ENCODE results near the gene GSTM4. TPM values are rescaled to one million over a fixed set of nuclear protein-coding genes. Genes with fewer than 3 reads are reported as not detected.

Gene GSTM4
- total RNA-seq, 1 donor from 2014 or later: 25.4 TPM

DNA sequence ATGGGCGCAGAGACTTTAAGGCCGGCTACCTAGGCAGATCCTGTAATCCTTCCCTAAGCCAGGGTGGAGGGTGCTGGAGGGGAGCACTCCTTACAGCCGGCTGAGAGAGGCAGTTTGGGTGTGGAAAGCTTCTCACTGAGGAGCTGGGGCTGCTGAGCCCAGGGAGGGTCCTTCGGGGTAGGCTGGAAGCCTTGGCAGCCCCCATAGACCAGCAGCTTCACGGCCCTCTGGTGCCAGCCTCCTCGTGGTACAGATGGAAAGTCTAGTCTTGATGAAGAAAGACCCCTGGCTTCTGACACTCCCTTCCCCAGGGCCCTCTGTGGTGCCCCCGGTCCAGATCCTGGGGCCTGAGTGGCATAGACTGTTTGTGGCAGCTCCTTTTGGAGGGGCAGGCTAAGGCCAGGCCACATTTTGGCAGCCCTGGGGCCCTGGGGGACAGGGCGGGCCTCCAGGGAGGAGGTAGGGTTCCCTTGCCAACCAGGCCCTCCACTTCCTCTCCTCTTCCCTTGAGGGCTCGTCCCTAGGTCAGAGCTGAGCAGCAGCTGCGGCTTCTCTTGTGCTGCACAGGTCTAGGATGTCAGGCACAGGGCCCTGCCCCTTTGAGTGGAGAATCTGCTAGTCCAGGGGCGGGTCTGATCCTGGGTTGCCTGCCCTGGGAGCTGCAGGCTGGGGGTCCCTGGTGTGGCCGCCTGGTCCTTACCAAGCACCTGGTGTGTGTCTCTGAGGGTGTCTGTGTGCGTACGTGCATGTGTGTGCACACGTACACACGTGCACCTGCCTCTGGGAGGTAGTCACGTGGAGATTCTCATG is 31.5 kb upstream of the GSTM4 start:
- DNase-seq (ENCODE audit: low spot score): no peak
- ATAC-seq: no peak

DNA sequence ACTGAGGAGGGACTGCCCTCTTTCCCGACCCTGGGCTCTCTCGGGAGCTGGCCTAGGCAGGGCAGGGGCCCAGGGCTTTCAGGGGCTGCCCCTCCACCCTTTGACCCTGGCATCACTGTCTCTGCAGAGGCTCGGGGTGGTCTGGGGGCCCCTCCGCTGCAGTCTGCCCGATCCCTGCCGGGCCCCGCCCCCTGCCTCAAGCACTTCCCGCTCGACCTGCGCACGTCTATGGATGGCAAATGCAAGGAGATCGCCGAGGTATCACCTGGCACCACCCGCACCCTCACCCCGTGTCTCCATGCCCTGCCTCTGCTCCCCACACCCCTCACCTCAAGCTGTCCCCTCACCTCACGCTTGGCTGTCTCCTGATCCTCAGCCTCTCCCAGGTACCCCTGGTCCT is 30.7 kb upstream of the GSTM4 start:
- ATAC-seq (no peak), DNase-seq (ENCODE audit: low spot score) (no peak)

DNA sequence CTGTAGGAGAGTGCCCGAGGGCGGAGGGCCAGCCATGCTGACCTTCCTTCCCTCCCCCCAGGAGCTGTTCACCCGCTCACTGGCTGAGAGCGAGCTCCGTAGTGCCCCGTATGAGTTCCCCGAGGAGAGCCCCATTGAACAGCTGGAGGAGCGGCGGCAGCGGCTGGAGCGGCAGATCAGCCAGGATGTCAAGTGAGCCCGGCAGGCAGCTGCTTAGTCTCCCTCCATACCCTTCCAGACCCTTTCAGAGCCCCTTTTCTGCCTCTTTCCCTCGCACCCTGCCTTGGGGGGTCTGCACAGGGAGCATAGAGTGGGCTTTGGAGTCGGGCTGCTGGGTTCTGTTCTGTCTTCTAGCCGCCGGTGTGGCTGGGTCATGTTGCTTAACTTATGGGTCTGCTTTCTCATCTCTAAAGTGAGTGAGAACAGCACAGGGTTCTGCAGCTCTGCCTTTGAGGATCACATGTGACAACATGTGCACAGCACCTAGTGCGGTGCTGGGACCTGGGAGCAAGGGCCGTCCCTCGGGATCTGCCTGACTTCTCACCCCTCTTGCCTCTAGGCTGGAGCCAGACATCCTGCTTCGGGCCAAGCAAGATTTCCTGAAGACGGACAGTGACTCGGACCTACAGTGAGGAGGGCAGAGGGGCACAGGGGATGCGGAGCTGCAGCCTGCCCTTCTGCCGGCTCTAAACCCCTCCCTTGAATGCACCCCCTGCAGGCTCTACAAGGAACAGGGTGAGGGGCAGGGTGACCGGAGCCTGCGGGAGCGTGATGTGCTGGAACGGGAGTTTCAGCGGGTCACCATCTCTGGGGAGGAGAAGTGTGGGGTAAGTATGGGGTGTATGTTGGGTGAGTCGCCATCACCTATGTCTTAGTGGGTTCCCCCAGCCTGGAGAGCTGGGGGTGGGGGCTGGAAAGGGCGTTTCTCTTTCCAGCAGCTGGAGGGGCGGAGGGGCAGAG is 30.0 kb upstream of the GSTM4 start:
- DNase-seq (ENCODE audit: low spot score): no peak
- no peak for ATAC-seq

DNA sequence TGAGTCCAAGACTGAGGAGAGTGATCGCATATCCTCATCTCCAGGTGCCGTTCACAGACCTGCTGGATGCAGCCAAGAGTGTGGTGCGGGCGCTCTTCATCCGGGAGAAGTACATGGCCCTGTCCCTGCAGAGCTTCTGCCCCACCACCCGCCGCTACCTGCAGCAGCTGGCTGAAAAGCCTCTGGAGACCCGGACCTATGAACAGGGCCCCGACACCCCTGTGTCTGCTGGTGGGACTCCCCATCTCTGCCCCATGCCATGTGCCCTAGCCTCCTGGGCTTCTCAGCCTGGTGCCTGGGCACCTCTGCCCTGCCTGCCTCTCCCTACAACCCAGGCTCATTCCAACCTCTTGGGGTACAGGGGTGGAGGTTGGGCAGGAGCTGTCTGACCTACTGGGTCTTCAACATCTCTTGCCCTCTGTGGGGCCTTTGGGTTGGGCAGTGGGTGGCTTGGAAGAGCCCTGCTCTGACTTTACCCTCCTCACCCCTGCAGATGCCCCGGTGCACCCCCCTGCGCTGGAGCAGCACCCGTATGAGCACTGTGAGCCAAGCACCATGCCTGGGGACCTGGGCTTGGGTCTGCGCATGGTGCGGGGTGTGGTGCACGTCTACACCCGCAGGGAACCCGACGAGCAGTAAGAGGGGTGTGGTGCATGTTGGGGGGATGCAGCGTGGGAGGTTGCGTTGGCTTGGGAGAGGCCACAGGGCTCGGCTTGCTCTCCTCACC is 29.1 kb upstream of the GSTM4 start:
- ATAC-seq: no peak
- no peak for DNase-seq (ENCODE audit: low spot score)

DNA sequence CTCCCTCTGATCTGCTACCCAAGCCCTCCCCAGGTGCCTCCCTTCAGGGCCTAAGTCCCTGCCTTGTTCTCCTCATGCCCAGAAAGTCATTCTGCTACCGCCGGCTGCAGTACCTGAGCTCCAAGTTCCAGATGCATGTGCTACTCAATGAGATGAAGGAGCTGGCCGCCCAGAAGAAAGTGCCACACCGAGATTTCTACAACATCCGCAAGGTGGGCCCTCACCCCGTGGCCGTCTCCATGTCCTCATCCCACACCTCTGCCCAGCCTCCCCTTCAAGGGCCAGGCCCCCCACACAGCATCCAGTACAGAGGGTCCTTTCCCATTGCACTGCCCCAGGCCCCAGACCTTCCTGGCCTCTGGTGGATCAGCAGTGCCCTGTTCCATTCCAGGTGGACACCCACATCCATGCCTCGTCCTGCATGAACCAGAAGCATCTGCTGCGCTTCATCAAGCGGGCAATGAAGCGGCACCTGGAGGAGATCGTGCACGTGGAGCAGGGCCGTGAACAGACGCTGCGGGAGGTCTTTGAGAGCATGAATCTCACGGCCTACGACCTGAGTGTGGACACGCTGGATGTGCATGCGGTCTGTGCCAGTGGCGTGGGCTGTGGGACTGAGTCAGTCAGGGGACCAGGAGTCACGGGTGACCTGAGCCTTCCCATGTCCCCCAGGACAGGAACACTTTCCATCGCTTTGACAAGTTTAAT is 28.1 kb upstream of the GSTM4 start:
- ATAC-seq: no peak
- no peak for DNase-seq (ENCODE audit: low spot score)

DNA sequence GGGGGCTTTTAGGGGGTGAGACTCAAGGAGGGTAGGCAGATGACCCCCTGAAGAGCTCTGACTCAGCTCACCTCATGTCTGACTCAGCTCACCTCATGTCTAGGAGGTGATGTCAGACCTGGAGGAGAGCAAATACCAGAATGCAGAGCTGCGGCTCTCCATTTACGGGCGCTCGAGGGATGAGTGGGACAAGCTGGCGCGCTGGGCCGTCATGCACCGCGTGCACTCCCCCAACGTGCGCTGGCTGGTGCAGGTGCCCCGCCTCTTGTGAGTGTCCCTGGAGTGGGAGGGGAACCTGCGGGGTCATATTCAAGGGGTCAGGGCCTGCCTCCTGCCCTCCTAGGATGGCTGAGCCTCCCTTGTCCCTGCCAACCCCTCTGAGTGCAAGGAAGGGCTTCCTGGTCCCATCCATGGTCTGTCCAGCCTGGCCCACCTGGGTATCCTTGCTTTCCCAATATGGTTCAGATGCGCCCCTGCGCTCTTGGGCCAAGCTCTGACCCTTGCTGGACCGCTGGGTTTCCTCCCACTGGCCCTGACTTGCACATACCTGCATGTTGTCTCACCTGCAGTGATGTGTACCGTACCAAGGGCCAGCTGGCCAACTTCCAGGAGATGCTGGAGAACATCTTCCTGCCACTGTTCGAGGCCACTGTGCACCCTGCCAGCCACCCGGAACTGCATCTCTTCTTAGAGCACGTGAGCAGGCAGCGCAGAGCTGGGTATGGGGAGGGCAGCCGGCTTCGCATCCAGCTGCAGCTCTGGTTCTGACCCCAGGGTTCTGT is 27.2 kb upstream of the GSTM4 start:
- DNase-seq (ENCODE audit: low spot score): no peak
- peak; percentile 10 for ATAC-seq

DNA sequence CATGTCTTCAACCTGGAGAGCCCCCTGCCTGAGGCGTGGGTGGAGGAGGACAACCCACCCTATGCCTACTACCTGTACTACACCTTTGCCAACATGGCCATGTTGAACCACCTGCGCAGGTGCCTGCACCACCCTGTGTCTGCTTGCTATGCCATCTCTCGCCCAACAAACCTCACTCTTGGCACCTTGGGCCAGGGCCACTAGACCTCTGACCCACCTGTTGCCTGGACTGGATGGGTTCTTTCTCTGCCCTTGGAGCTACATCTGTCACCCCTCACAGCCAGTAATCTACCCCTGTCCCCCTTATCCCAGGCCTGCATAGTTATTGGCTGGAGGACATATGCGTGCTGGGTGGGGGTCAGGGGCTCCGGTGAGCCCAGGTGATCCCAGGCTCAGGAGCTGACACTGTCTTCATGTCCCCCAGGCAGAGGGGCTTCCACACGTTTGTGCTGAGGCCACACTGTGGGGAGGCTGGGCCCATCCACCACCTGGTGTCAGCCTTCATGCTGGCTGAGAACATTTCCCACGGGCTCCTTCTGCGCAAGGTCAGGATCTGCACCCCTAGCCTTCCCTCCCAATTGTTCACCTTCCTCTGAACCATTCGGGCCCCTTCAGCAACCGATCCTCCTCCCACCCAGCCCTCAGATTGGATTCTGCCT is 26.4 kb upstream of the GSTM4 start:
- no peak for ATAC-seq
- no peak for DNase-seq (ENCODE audit: low spot score)

DNA sequence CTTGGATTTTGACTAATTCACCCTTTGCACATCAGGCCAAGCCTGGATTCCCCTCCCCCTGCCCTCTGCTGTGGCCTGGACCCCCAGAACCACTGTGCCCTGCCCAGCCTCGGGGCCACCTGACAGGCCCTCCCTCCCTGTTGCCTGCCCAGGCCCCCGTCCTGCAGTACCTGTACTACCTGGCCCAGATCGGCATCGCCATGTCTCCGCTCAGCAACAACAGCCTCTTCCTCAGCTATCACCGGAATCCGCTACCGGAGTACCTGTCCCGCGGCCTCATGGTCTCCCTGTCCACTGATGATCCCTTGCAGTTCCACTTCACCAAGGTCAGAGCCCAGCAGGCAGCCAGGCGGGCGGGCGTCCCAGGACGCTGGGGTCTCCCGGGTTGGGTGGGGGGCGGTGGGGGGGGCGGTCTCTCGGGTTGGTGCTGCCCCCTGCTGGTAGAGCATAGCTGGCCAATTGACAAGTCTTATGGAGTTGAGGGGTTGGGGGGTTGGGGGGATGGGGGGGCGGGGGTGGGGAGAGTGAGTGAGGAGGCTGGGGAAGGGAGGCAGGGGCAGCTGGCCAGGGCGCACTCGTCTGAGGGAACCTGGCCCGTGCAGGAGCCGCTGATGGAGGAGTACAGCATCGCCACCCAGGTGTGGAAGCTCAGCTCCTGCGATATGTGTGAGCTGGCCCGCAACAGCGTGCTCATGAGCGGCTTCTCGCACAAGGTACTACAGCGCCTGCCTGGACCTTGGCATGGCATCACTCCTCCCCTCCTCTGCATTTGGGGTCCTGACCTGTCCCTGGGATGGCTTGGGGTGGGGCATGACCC is 25.6 kb upstream of the GSTM4 start:
- no peak for DNase-seq (ENCODE audit: low spot score)
- ATAC-seq: peak; percentile 25

DNA sequence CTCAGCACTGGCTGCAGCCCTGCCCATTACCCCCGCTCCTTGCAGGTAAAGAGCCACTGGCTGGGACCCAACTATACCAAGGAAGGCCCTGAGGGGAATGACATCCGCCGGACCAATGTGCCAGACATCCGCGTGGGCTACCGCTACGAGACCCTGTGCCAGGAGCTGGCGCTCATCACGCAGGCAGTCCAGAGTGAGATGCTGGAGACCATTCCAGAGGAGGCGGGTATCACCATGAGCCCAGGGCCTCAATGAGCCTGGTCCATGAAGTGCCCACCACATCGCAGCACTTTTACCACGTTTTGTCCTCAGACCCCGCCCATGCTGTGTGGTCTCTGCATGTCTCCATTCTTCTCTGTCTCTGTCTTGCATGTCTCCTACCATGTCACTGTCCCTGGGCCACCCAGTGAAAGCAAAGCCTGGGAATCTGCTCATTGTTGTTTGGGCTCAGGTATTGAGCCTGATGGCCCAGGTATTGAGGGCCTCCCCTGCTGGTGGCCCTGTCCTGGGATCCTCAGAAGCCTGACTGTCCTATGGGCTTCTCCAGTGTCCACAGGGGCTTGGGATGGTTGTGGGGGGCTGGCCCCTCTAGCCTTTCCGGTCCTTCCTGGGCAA is 24.9 kb upstream of the GSTM4 start:
- DNase-seq (ENCODE audit: low spot score): no peak

DNA sequence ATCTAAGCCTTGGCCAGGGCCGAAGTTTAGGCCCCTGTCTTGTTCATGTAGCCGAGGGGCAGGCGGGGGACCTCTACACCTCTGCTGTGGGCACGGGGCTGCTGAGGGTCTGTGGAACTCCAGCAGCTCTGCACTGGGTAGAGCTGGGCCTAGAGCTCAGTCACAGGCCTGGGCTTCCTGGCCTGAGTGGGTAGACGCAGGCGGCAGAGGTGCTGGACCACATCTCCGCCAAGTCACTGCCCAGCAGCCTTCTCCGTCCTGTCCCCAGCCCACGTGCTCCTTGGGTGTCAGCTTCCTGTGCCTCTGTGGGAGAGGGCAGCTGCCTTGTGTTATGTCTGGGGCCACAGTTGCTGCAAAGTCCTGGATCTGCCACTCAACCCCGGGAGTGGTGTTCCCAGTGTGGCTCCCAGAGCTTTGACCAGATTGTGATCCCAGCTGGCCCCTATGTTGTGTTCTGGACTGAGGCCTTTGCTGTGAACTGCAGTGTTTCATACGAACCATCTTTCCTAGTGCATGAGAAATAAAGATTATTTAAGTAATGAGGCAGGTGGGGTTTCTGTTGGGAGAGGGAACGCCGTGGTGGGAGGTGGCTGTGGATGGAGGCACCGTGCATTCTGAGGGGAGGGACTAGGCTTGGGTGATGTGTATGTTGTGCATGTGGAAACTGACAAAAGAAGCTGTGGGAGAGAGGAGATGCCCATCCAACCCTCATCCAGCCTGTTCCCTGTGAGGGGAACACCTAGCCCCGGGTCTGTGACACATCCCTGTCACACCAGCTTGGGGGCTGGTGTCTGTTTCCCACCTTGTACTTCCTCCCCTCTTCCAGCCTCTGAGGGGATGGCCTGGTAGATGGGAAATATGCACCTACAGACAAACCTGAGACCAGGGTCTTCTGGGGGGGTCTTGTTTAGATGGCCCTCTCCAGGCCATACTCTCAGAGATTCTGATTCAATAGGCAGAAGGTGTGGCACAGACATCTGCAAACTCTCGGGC is 24.1 kb upstream of the GSTM4 start:
- DNase-seq (ENCODE audit: low spot score) (no peak), ATAC-seq (no peak)

More for the DNA sequence above, 24.9 kb upstream of the GSTM4 start:
- no peak for ATAC-seq

DNA sequence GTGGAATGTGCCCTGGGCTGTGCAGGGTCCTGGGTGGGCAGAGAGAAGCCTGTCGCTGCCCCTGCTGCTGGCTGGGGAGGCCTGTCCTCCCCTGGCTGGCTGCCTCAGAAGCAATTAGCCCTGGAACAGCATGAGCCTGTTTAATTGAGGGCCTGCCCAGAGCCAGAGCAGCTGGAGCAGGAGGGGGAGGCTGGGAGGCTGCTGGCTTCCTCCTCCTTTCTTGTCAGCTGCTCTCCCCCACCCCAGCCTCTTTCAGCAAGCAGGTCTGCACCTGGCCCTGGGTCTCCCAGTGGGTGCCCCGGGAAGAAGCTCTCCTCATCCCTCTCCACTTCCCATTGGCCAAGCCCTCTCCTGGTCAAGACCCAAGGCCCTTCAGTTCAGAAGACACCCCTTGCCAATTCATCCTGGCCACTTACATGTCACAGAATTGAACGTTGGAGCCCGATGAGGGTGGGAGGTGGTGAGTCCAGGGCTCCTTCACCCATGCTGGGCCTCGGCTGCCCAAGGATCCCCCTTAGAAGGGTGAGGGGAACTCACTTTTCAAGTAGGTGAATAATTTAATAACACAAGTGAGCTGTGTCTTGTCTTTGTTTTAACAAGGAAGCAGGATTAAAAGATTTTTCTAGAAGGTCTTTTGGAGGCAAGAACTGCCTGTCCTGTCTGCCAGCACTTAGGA is 23.1 kb upstream of the GSTM4 start:
- DNase-seq (ENCODE audit: low spot score) (peak; percentile 39), ATAC-seq (no peak)

DNA sequence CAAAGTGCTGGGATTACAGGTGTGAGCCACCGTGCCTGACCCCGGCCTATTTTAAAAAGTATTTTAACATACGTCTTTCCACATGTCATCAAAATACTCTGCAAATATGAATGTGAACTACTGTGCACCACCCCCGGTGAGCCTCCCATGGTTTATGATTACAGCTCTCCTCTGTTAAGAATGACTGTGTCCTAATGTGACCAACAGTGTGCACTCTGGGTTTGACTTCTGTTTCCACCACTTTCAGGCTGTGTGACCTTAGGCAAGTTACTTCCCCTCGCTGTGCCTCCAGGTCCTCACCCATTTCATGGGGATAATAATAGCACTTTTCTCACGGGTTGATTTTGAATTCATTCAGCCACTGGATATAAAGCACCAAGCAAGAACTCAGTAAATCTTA is 21.6 kb upstream of the GSTM4 start:
- DNase-seq (ENCODE audit: low spot score): no peak
- ATAC-seq: no peak

DNA sequence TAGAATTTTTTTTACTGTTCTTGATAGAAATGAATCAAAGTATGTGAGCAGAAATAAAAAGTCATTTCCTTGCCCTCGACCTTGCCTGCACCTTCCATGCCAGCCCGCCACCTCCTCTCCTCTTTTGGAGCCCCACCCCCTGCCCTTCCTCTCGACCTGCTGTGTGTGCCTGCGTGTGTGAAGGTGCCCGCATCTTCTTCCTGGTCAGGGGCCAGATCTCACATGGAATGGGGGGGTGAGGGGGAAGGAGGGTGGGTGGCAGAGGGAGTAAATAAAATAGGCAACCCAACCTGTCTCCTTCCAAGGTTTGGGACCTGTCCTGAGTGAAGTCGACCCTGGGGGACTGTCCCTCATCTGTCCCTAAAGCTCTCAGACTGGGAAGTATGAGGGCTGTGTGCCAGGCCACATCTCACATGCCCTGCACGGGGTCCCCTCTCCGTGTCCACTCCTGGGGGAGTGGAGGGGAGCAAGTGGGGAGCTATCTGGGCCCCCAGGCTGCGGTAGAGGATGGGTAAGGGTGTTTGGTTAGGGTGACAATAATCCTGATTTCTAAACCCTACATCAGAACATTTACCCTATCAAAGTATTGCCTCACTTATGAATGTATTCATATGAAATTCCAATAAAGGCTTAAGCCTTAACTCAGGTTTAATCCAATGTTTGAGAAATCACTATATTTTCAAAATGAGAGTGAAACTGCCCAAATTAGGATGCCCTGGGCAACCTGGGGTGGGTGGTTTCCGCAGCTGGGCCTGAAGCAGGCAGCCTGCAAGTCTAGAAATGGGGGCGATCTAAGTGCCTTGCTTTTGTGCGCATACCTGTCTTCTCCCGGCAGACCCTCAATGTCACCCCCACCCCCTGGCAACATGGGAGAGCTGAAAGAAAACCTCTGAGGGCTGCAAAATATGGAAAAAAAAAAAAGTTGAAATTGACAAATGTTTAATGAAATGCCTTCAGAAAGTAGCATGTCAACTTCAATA is 20.8 kb upstream of the GSTM4 start:
- ATAC-seq: no peak
- DNase-seq (ENCODE audit: low spot score): peak; percentile 40

DNA sequence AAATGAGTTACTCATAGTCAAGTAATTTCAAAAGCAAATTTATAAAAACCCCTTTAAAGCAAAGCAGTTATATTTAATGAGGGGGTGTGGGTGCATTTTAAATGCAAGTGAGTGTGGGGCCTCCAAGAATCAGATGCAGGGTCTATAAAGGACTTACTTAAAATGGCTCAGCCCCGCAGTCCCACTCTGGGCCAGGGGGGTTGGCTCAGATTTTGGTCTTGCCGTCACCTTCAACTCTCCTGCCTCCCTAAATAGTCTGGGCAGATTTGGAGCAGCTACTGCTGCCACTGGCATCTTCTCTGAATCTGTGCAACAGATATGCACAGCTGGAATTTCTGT is 20.1 kb upstream of the GSTM4 start:
- no peak for ATAC-seq
- no peak for DNase-seq (ENCODE audit: low spot score)
